Measurements from ENCODE around the gene ANXA2.

The ANXA2 gene

DNA sequence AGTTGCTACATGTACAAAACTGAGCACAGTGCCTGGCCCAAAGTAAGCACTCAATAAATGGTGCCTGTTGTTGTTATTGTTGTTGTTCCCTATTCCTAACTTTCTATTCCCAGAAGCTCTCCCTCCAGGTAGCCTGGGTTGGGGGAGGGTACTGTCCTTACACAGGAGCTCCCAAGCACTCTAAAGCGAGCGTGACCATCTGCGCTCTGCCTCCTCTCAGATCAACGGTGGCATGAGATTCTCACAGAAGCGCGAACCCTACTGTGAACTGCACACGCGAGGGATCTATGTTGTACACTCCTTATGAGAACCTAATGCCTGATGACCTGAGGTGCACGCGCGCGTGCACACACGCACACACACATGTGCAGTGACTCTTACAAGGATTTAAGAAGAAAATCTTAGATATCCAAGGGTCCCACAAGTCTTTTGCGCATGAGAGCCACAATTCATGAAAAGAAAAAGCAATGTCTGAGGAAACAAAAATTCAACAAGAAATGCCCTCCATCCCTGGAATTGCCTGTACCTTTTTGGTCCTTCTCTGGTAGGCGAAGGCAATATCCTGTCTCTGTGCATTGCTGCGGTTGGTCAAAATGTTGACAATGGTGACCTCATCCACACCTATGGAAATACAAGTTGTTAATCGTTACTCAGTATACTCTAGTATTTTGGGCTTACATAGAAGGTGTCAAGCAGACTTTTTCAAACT is 33.7 kb downstream of the ANXA2 start:
- DNase-seq = no peak

DNA sequence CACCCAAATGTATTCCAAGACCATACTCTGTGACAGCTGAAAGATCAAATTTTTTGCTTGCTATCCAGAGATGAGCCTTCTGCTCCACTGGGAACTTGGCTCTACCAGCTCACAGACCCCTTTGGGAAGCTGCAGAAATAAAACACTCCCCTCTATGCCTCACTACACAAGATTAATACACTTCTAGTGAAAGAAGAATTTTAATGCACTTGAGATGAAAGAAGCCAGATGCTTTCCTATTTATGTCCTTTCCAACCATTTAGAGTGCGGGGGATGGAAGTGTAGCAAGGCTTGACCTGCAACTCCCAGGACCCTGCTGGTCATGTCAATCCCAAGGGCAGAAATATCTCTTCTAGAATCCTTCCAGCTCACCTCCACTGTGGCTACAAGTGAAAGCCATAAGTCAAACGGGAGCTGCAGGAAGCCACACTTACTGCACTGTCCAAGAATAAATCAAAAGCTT is 34.7 kb downstream of the ANXA2 start:
- no peak for DNase-seq

DNA sequence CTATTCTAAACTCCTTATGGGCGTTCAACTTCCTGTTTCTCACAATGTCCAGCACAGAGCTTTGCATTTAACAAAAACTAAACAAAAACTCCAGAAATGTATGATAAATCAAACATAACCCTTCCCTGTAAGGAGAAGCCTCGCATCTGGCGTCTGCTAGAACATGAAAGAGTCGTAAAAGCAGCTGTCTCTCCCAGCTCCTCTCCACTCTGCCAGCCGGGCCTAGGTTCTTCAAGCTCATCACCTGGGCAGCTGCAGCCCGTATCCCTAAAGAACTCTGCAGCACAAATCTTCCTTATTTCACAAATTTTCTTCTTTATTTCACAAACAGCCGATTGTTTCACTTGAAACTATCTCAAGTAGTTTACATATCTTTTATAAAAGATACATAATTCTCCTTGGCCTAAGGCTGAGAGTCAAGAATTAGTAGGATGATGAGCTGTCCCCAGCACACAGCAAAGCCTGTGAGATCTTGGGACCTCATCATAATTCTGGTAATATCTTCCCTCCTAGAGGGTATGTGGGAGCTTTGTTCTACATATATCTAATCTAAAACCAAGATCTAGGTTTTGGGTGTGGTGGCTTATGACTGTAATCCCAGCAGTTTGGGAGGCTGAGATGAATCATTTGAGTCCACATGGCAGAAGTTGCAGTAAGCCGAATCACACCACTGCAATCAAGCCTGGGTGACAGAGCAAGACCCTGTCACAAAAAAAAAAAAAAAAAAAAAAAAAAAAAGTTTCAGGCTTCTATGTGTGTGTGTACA is 35.3 kb downstream of the ANXA2 start:
- peak; percentile 32 for DNase-seq

DNA sequence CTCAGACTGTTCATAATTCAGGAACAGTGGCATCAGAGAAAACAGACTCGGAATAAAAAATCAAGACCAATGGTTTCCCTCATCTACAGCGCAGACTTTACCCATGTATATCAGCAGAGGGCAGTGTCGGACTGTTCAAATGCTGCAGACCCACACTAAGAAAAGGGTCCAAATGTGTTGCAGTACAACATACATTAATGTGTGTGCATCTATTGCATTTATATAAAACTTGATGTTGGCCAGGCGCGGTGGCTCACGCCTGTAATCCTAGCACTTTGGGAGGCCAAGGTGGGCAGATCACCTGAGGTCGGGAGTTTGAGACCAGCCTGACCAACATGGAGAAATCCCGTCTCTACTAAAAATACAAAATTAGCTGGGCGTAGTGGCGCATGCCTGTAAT is 38.0 kb downstream of the ANXA2 start:
- DNase-seq = peak; percentile 40

DNA sequence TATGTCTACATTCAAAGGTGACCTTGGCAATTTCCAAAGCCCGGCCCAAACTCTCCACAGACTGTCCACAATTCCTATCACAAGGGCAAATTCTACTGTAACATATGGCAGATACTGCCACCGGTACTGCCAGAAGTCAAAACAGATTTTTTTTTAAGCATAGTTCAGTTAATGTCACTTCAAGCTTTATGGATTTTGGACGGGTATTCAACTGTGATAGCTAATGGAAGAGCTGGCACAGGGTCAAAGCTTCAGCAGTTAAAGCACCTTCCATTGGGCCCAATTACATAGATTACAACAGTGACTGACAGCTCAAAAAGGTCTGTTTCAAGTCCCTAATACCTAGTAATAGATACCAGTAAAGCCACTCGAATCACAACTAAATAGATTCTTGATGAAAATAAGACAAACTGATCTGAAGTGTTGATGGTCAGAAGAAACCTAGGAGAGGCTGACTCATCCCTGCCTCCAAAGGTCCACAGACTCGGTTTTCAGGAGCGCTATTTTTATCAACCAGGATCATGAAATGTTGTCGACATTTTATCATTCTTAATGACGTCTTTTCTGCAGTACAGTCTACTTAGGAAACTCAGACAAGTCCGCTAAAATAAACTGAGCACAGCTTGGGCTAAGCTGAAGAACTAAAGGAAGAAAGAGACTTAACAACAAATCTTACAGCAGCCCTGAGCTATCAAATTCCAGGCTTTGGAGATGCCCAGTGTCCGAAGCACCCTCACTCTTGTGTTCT is 38.7 kb downstream of the ANXA2 start:
- DNase-seq = no peak

DNA sequence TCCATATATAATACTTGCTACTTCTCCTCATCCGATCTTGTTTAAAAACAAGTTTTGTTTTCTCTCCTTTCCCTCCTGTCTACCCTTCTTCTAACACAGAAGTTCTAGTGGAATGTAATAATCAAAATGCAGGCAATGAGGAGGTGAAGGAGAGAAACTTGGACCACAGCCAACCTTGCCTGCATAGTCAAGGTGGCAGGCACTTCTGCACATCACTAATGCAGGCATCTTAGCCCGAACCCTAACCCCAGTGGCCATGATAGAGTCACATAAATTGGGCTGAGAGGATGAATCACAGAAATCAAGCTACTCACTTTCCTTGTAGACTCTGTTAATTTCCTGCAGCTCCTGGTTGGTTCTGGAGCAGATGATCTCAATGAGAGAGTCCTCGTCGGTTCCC is 41.0 kb downstream of the ANXA2 start:
- no peak for DNase-seq

DNA sequence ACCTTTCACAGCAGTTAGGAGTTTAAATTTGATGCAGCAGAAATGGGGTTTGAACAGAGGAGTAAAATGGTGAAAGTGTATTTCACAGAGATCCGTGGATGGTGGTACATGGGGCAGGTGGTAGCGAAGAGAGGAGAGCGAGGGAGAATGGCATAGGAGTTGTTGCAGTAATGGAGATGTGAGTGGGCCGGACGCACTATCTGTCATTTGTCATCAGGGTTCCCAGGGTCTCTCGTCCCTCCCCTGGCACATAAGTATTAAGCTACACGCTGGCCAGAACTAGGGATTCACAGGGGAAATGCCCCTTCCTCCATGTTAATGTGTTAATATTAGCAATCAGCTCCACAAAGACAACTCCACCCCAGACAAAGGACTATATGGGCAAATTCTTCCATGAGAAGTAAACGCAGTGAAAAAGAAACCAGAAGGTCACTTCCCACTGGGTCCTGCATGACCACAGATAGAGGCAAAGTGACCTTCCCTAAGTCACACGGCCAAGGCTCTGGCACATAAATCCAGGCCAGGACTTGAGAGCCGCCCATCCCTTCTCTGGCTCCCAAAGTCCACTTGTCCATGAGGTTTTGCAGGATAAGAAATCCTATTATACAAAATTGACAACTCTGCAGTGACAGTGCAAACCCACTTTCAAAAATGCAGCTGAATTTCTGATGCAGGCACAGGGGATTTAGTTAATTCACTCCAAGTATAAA is 42.5 kb downstream of the ANXA2 start:
- no peak for DNase-seq

DNA sequence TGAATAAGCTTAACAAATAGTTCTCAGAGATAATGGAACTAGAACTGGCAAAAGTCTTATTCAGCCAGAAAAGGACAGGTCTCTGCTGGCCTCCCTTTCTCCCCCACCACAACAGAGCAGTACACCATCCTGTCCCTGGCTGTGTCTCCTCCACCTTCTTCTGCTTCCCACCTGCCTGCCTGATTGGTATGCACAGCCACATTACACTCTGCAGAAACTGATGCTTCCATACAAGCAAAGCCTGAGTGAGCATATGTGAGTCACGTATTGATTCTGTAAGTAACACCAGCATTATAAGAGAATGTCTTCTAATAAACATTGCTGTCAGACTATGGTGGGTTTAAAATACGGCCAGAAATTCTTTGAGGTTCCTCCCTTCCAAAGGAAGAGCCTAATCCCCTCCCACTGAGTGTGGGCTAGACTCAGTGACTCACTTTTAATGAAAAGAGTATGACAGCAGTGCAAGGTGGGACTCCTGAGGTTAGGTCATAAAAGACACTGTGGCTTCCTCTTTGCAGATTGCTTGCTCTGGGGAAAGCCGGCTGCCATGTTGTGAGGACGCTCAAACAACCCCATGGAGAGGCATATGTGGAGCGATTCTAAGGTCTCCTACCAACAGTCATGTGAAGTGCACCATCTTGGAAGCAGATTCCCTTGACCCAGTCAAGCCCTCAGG is 44.4 kb downstream of the ANXA2 start:
- DNase-seq = no peak

DNA sequence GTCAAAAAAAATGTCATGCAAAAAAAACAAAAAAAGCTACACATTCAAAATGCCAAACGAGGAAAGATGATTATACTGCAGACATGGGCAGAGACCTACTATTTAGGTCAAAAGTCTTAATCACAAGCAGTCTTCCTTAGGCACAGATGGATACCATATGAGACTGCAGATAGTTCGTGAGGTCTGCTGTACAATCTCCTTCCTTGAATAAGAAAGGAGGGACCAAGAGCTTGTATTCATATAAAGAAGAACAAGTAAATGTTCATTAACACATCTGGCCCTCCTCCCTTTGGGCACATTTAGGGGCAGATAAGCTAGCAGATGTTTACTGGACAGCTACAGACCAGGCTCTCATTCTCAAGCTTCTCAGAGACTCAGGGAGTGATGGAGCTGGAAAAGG is 45.3 kb downstream of the ANXA2 start:
- DNase-seq = no peak

DNA sequence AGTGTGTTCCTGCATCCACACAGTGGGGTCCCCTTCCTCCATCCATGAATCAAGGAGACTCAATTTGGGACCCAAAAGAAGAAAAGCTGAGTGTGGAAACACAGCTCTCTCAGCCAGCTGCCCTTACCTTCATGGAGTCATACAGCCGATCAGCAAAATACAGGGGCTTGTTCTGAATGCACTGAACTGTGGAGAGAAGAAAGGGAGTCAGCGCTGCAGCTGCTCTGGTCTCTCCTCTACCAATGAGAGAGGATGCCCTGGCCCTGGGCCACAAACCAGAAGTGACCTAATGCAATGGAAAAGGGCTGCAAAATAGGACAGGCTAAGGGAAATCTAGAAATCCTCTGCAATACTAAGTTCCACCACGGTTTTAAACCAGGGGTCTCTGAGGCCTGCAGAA is 46.7 kb downstream of the ANXA2 start:
- no peak for DNase-seq

DNA sequence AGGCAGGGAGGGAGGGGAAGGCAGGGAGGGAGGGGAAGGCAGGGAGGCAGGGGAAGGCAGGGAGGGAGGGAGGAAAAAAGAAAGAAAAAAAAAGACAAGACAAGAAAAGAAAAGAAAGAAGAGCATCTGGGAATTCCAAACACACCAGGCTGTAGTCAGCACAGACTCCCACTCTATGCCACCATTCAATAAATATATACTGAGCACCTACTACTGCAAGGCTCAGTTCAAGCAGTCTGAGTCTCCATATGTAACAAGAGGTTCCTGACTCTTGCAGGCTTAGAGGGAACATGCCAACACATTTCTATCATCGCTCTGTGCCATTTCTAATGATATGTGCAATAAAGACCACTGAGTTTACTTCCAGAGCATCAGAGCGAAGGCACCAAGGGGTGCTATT is 47.7 kb downstream of the ANXA2 start:
- DNase-seq = no peak

DNA sequence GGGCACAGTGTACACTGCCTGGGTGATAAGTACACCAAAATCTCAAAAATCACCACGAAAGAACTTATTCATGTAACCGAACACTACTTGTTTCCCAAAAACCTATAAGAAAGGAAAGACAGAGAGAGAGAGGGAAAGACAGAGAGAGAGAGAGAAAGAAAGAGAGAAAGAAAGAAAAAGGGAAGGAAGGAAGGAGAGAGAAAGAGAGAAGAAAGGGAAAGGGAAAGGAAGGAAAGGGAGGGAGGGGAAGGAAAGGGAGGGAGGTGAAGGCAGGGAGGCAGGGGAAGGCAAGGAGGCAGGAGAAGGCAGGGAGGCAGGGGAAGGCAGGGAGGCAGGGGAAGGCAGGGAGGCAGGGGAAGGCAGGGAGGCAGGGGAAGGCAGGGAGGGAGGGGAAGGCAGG is 48.2 kb downstream of the ANXA2 start:
- DNase-seq = no peak

DNA sequence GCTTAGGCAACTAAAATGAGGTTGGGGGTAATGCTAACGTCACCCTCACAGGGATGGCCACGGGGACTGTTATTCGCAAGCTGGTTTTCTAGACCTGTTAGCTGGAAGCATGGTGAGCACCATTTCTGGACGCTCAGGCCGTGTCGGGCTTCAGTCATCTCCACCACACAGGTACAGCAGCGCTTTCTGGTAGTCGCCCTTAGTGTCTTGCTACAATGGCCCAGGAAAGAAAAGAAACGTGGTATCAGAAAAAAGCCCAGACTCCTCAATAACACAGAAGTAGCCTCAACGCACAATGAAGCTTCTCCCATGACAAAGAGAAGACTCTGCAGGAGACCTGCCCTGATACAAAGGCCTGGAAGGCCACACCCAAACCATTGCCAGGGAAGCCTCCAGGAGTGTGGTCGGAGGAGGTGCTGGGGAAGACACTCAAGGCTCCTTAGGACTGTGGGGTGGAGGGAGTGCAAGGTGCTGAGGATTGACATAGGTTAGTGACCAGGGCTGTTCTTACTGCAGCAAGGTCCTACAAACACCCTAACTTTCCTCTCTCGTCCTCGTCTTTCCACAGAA is 50.2 kb downstream of the ANXA2 start:
- no peak for DNase-seq

DNA sequence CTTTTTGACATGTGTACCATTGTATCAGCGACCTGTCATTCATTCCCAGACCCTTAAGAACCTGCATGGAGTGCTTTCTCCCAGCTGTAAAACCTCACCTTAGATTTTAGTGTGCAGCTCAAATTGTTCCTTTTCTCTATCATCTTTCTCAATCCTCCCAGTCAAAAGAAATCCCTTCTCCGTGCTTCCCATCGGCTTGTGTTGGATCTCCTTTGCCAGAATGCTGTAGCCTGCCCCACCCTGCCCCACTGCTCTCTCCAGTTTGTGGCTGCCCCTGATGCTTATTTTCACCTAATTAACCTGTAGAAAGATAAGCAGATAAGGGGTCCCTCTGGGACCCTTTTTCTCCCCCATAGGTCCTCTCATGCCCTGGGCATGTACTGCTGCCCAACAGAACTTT is 51.1 kb downstream of the ANXA2 start:
- DNase-seq = no peak

DNA sequence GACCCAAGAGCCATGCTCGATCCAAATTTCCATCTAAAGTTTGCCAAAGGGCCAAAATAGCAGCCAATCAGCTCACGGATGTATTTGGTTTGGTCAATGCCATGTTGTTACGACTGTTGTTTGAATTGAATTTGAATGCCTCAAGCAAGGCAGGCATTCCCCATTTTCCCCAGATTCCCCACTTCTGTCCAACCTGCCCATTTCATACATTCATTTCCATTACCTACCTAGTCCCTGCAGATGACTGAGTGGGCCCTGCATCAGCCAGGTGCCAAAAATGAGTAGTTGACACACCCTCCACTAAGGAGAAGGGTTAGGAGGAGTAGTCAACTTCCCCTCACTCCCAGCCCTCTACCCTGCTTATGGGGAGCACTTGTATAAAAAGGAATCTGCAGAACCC is 51.7 kb downstream of the ANXA2 start:
- DNase-seq = no peak

DNA sequence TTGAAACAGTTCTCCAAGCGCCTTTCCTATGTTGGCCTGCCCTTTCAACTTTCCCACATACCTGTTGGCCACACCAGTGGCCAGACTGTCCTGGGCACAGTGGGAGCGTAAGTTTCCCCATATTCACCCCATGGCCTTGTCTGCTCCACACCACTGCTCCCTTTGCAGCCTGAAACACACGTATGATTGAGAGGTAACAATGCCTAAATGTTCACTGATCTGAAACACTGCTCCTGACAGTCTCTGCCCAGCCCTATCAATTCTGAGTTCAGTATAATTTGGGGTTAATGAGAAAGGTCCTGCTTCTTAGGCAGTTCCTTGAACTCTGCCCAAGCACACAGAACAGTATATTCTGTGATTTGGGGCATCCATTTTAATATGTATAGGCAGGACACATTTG is 52.2 kb downstream of the ANXA2 start:
- DNase-seq = no peak

DNA sequence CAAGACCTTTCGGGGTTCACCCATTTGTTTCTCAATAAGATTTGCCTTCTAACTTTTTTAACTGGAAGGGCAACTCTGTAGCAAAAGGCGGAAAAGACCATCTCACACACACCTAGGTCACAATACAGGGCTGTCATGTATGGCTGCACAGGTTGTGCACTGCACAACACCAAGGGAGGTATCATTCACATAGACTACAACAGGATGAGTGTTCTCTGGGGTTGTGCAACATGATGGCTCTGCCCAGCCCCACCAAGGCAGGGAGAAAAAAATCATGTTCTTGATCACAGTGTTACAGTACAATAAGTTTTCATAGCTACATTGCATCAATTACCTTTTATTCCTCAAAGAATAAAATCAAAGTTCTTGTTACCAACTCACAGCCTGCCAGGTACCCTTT is 52.8 kb downstream of the ANXA2 start:
- DNase-seq = no peak

DNA sequence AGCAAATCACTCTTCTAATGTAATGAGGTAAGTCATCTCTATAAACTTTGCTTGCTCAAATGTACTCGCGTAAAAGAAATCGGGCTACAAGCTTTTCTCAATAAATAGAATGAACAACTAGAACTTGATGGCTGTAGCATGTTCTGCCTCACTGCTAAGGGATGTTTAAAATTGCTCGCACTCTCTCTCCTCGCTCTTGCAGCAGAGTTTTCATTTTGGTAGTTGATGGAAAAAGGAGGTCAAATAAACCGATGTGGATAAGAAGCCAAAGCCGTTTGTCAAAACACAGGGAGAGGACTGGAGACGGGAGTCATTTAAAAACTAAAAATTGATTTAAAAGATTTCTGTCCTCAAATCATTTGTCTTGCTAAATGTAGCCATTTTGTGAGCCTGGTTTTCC is 53.3 kb downstream of the ANXA2 start:
- no peak for DNase-seq

DNA sequence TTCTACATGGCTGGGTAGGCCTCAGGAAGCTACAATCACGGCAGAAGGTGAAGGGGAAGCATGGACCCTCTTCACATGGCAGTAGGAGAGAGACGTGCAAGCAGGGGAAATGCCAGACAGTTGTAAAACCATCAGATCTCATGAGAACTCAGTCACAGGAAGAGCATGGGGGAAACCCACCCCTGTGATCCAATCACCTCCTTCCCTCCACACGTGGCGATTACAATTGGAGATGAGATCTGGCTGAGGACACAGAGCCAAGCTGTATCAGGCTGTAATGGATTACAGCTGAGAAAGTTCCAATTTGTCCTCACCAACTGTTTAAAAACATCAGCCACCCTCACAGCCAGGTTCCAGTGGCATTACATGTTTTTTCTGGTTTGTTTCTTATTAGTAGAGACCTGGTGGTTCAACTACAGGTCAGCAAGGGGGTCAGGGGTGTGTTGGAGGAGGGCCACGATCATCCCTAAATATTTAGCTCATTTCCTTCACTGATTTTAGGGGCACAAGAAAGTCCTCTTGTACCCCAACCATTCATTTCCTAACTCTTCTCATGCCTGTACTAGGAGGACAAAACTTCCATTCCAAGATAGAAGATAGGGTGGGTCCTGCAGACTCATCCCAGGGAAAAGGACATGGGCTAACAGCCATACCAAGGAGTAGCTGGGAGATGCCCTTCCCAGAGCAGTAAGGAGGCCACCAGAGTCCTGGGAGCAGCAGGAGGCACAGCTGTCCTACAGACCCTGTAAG is 54.4 kb downstream of the ANXA2 start:
- DNase-seq = no peak

DNA sequence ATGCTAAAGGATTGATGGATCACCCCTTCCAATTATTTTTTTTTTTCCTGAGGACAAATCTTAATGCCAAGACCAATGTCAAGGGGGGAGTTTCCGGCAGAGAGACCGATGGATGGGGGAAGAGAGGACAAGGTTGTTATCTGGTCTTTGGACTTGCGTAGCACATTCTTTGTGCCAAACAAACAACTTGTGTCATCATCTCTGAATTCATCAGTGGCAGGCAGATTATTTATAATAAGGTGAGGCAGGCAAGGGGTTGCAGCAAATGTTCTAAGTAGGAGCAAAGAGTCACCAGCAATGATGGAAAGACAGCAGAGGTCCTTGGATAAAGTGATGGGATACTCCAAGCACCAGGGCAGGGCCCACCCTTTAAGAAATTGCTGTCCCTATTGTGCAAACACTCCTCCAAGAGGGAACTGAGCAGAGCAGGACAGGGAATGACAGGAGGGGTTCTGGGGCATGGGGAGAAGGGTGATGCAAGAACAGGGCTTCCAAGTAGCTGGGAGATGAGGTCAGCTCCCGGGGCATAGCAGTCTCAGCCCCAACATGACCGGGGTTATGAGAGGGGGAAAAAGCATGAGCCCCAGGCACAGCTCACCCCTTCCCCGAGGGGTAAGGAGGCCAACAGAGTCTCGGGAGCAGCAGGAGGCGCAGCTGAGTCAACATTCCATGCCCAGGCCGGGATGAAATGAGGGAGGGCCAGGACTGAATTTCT is 57.4 kb downstream of the ANXA2 start:
- no peak for DNase-seq

DNA sequence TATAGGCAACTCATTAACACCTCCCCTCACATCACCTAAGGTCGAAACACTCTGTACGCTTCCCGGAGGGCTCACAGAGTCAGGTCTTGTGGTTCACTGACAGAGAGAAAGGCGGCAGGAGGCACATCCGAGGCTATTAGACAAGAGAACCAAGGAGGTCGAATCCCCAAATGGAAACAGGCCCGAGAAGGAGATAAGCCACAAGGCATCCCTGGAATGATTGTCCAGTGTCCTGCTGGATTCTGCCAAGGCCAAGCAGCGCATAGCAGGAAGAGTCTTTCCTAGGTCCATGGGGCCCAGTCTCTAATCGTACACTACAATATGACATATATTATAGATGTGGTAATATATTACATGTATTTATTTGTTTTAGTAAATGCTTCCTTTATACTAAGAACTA is 58.5 kb downstream of the ANXA2 start:
- no peak for DNase-seq
